IMR-90 (cell line): ENCODE measurements around the gene TMEM131L.

Experiments
- CEBPB ChIP-seq: IDR thresholded peaks from 2 replicates; pipeline ENCODE4 v1.6.1; 2012; ENCODE audit warnings: low read depth, low read length, improper control_type of control experiment
- CHD1 ChIP-seq: IDR thresholded peaks from 2 replicates; pipeline ENCODE4 v1.6.1; 2012; ENCODE audit warnings: low read depth, low read length, improper control_type of control experiment
- CTCF ChIP-seq: conservative IDR thresholded peaks from 2 replicates; pipeline ENCODE4 v1.5.1; 2012; ENCODE audit warnings: mild to moderate bottlenecking, low read depth, low read length, improper control_type of control experiment
- MAFK ChIP-seq: IDR thresholded peaks from 2 replicates; pipeline ENCODE4 v1.6.1; 2012; ENCODE audit warnings: low read depth, low read length, improper control_type of control experiment
- POLR2A ChIP-seq: IDR thresholded peaks from 2 replicates; pipeline ENCODE4 v1.6.1; 2012; ENCODE audit warnings: mild to moderate bottlenecking, low read depth, low read length

- TF ChIP-seq POLR2A: no peak
- TF ChIP-seq MAFK: no peak
- no peak for TF ChIP-seq CTCF
- TF ChIP-seq CHD1: no peak
- no peak for TF ChIP-seq CEBPB
Observed at GRCh38 chr4:153641532-153641931, 175.4 kb downstream of the TMEM131L start.
